Vagina (tissue), 2 donors: ENCODE data around the gene TPR. TPM values are rescaled to one million over a fixed set of nuclear protein-coding genes. Genes with fewer than 3 reads are reported as not detected.
A peak's percentile ranks its signal among the peaks of the same experiment; 100 is the strongest.
"Not testable (repeated sequence)": the region's sequence is repeated elsewhere in the genome, so short reads cannot be mapped to it uniquely, and the experiment has no call there.

Experiments used
- DNase-seq, 2 donors: peaks; one replicate each; pipeline ENCODE4 v3.0.0-alpha.2; 2017; ENCODE audit errors: extremely low spot score in 2 of 2
- H3K27ac ChIP-seq: fragments of 200-600 bp; sonication (generic); one replicate; pipeline ENCODE4 v1.5.1; 2019
- H3K27me3 ChIP-seq: fragments of 200-600 bp; sonication (generic); one replicate; pipeline ENCODE4 v1.5.1; 2019
- H3K36me3 ChIP-seq, 2 donors: fragments of 200-600 bp; sonication (generic); one replicate each; pipeline ENCODE4 v1.5.1; 2017 to 2019
- H3K4me1 ChIP-seq: fragments of 200-600 bp; sonication (generic); one replicate; pipeline ENCODE4 v1.5.1; 2019
- H3K4me3 ChIP-seq, 2 donors: fragments of 200-600 bp; sonication (generic); 1 replicate in 1 of 2; 2 replicates in 1 of 2; pipeline ENCODE4 v1.5.1; 2016 to 2019
- H3K9me3 ChIP-seq: fragments of 200-600 bp; sonication (generic); one replicate; pipeline ENCODE4 v1.5.1; 2019
- CTCF ChIP-seq, 3 experiments: fragments of 450-650 bp in 2 of 3; fragments of 200-600 bp in 1 of 3; sonication (generic) in 1 of 3; IDR thresholded peaks; one replicate each; pipeline ENCODE4 v1.5.1; 2017 to 2019; ENCODE audit warnings: antibody characterized with exemption in 3 of 3, mild to moderate bottlenecking in 2 of 3, moderate library complexity in 2 of 3
- POLR2A ChIP-seq, 2 donors: fragments of 450-650 bp; IDR thresholded peaks; one replicate each; pipeline ENCODE4 v1.6.1; 2017; ENCODE audit warnings: antibody characterized with exemption in 2 of 2, mild to moderate bottlenecking in 2 of 2, moderate library complexity in 2 of 2
- POLR2AphosphoS5 ChIP-seq, 2 donors: sonication (generic); formaldehyde crosslinking; IDR thresholded peaks; one replicate each; pipeline ENCODE4 v1.9.0; 2017; ENCODE audit warnings: antibody characterized with exemption in 2 of 2, mild to moderate bottlenecking in 2 of 2, low read depth in 1 of 2; ENCODE audit not compliant: insufficient read depth in 1 of 2
- intact Hi-C: fragments of 100-400 bp; cut with DNase I; formaldehyde crosslinking; loops from one replicate; pipeline ENCODE4 v1.15.1; 2023
- total RNA-seq: library from RNA; depleted of rRNA; stranded (reverse); fragments of >200 nt; gene quantifications from one replicate; pipeline ENCODE4 v1.2.3, GENCODE V29; 2016

TPR gene
- total RNA-seq, 1 donor from 2014 or later: 70.5 TPM

GRCh38 chr1:186418503-186418902 is 43.5 kb upstream of the TPR start:
- Histone ChIP-seq H3K27ac (no peak overlapping the region), H3K9me3 (no peaks in the 10 kb centered on the region), H3K27me3 (no peaks in the 10 kb centered on the region), H3K4me1 (no peaks in the 10 kb centered on the region), H3K4me3 (no peak overlapping the region), H3K36me3 (peaks cover 0 to 22% of the 10 kb centered on the region in 2 donors)
- TF ChIP-seq CTCF (IDR thresholded peaks at IDR 0.05) (no peak), POLR2AphosphoS5 (IDR thresholded peaks at IDR 0.05; ENCODE audit: insufficient read depth in 1 of 2, low read depth in 1 of 2) (no peak), POLR2A (IDR thresholded peaks at IDR 0.05) (no peak)
- intact Hi-C loops: no loop called here
- no peak for DNase-seq

- Histone ChIP-seq H3K9me3 (no peaks in the 10 kb centered on the region), H3K4me3 (no peak overlapping the region), H3K27ac (no peak overlapping the region), H3K36me3 (peaks cover 0 to 19% of the 10 kb centered on the region in 2 donors), H3K4me1 (no peaks in the 10 kb centered on the region), H3K27me3 (no peaks in the 10 kb centered on the region)
- TF ChIP-seq CTCF (IDR thresholded peaks at IDR 0.05) (no peak), POLR2AphosphoS5 (IDR thresholded peaks at IDR 0.05; ENCODE audit: insufficient read depth in 1 of 2, low read depth in 1 of 2) (no peak), POLR2A (IDR thresholded peaks at IDR 0.05) (no peak)
- DNase-seq: no peak
- intact Hi-C loops: no loop called here
Measured at GRCh38 chr1:186413319-186413718, 38.3 kb upstream of the TPR start.

- H3K27me3 ChIP-seq: no peaks in the 10 kb centered on the region
- H3K4me3 ChIP-seq: no peak overlapping the region
- H3K27ac ChIP-seq: no peak overlapping the region
- DNase-seq: no peak
- TF ChIP-seq POLR2A (IDR thresholded peaks at IDR 0.05) (no peak), POLR2AphosphoS5 (IDR thresholded peaks at IDR 0.05; ENCODE audit: insufficient read depth in 1 of 2, low read depth in 1 of 2) (no peak), CTCF (IDR thresholded peaks at IDR 0.05) (no peak)
- no peaks in the 10 kb centered on the region for H3K9me3 ChIP-seq
- H3K4me1 ChIP-seq: no peaks in the 10 kb centered on the region
- peaks cover 0 to 26% of the 10 kb centered on the region in 2 donors for H3K36me3 ChIP-seq
- intact Hi-C loops: no loop called here
Measured at GRCh38 chr1:186409091-186409490, 34.0 kb upstream of the TPR start.

- intact Hi-C loops: no loop called here
- H3K36me3 ChIP-seq: peaks cover 0 to 35% of the 10 kb centered on the region in 2 donors
- DNase-seq: no peak
- H3K27ac ChIP-seq: no peak overlapping the region
- H3K27me3 ChIP-seq: no peaks in the 10 kb centered on the region
- no peaks in the 10 kb centered on the region for H3K4me1 ChIP-seq
- TF ChIP-seq CTCF (IDR thresholded peaks at IDR 0.05): peak in 2 of 3 experiments; percentile 17 to 53
- no peak for TF ChIP-seq POLR2A (IDR thresholded peaks at IDR 0.05)
- H3K4me3 ChIP-seq: no peak overlapping the region
- no peaks in the 10 kb centered on the region for H3K9me3 ChIP-seq
Measured at GRCh38 chr1:186404454-186405051, 29.5 kb upstream of the TPR start.

GRCh38 chr1:186403632-186404031 is 28.6 kb upstream of the TPR start:
- Histone ChIP-seq H3K4me3 (no peak overlapping the region), H3K27ac (no peak overlapping the region), H3K9me3 (no peaks in the 10 kb centered on the region), H3K36me3 (peaks cover 0 to 38% of the 10 kb centered on the region in 2 donors), H3K27me3 (no peaks in the 10 kb centered on the region), H3K4me1 (no peaks in the 10 kb centered on the region)
- no peak for TF ChIP-seq POLR2AphosphoS5 (IDR thresholded peaks at IDR 0.05; ENCODE audit: insufficient read depth in 1 of 2, low read depth in 1 of 2)
- TF ChIP-seq CTCF (IDR thresholded peaks at IDR 0.05): no peak
- no peak for TF ChIP-seq POLR2A (IDR thresholded peaks at IDR 0.05)
- intact Hi-C loops: no loop called here
- no peak for DNase-seq

GRCh38 chr1:186401446-186401845 is 26.4 kb upstream of the TPR start:
- H3K4me1 ChIP-seq, intact Hi-C loops, H3K9me3 ChIP-seq, H3K27ac ChIP-seq, H3K27me3 ChIP-seq, DNase-seq, H3K4me3 ChIP-seq: not testable (repeated sequence)
- H3K36me3 ChIP-seq: peaks cover 0 to 51% of the 10 kb centered on the region in 2 donors

- DNase-seq, intact Hi-C loops, H3K9me3 ChIP-seq, H3K4me3 ChIP-seq, H3K27me3 ChIP-seq, H3K4me1 ChIP-seq, H3K27ac ChIP-seq: not testable (repeated sequence)
- peaks cover 4 to 77% of the 10 kb centered on the region in 2 donors for H3K36me3 ChIP-seq
Measured at GRCh38 chr1:186392711-186393110, 17.7 kb upstream of the TPR start.
